ENCODE data around the gene OSTM1.

GRCh38 chr6:108100003-108100402 is 25.5 kb upstream of the OSTM1 start:
- no peak for TF ChIP-seq CTCF (IDR thresholded peaks at IDR 0.05; ENCODE audit: control extremely low read depth in 1 of 3, insufficient read depth in 1 of 3, low read depth in 1 of 3, low read length in 3 of 3)
- no peak for TF ChIP-seq NRF1 (IDR thresholded peaks at IDR 0.05; ENCODE audit: low read depth, low read length)
- no peak for TF ChIP-seq USF2 (IDR thresholded peaks at IDR 0.05; ENCODE audit: low read length)
